Activated CD4-positive, alpha-beta T cell treated with anti-CD3 and anti-CD28 coated beads, Interleukin-2, Interleukin-4, amounts not matched to agents 100 ng/mL and 50 ng/mL, durations not matched to agents 16 hours and 8 hours (primary cell): ENCODE results near the gene LRRC43.

Experiments used
- DNase-seq: peaks from one replicate; pipeline ENCODE4 v3.0.0-alpha.2; 2020; ENCODE audit warnings: low spot score

The LRRC43 gene

GRCh38 chr12:122182887-122183587, at the start of gene LRRC43:
Gene LRRC43, plus strand, starts transcription at chr12:122183123. Its CDS starts 22 bp downstream, at chr12:122183145.
- DNase-seq = no peak

GRCh38 chr12:122133192-122133950, 49.6 kb upstream of the LRRC43 start:
- DNase-seq = no peak

- no peak for DNase-seq
Measured at GRCh38 chr12:122135437-122136031, 47.4 kb upstream of the LRRC43 start.

- no peak for DNase-seq
Measured at GRCh38 chr12:122137229-122137628, 45.7 kb upstream of the LRRC43 start.

- no peak for DNase-seq
Measured at GRCh38 chr12:122137681-122138080, 45.2 kb upstream of the LRRC43 start.

GRCh38 chr12:122138181-122138580, 44.7 kb upstream of the LRRC43 start:
- no peak for DNase-seq

GRCh38 chr12:122138616-122139015, 44.3 kb upstream of the LRRC43 start:
- no peak for DNase-seq

GRCh38 chr12:122139266-122139665, 43.7 kb upstream of the LRRC43 start:
- DNase-seq = no peak

- no peak for DNase-seq
Measured at GRCh38 chr12:122139941-122140340, 43.0 kb upstream of the LRRC43 start.

GRCh38 chr12:122140467-122141257, 42.3 kb upstream of the LRRC43 start:
- no peak for DNase-seq

- DNase-seq = no peak
Measured at GRCh38 chr12:122141911-122142725, 40.8 kb upstream of the LRRC43 start.

GRCh38 chr12:122142857-122143256, 40.1 kb upstream of the LRRC43 start:
- no peak for DNase-seq

GRCh38 chr12:122144885-122145284, 38.0 kb upstream of the LRRC43 start:
- no peak for DNase-seq

- no peak for DNase-seq
Measured at GRCh38 chr12:122145505-122146330, 37.2 kb upstream of the LRRC43 start.

- no peak for DNase-seq
Measured at GRCh38 chr12:122147514-122148290, 35.2 kb upstream of the LRRC43 start.

- DNase-seq = no peak
Measured at GRCh38 chr12:122148657-122149056, 34.3 kb upstream of the LRRC43 start.

GRCh38 chr12:122150127-122150681, 32.7 kb upstream of the LRRC43 start:
- DNase-seq = no peak

GRCh38 chr12:122152754-122153153, 30.2 kb upstream of the LRRC43 start:
- no peak for DNase-seq

GRCh38 chr12:122155705-122156104, 27.2 kb upstream of the LRRC43 start:
- DNase-seq = no peak
